GM18507 (cell line): Measurements from ENCODE around the gene RAB6B.

Source experiments
- DNase-seq: peaks from one replicate; pipeline ENCODE4 v3.0.0; 2011; ENCODE audit warnings: low read depth; ENCODE audit not compliant: insufficient read length; ENCODE audit errors: extremely low spot score
- FAIRE-seq: peaks from 2 replicates; lab custom pipeline; 2011; peaks lifted over from hg19 to GRCh38; lab: Jason Lieb, UNC

Gene RAB6B

GRCh38 chr3:133843634-133844033 lies 52.0 kb downstream of the RAB6B start:
- DNase-seq (no peak), FAIRE-seq (no peak)

- no peak for DNase-seq
Observed at GRCh38 chr3:133842158-133842557, 53.5 kb downstream of the RAB6B start.

GRCh38 chr3:133841196-133841595 lies 54.5 kb downstream of the RAB6B start:
- FAIRE-seq = no peak
- DNase-seq = no peak

More at GRCh38 chr3:133842158-133842557, 53.5 kb downstream of the RAB6B start:
- no peak for FAIRE-seq

- FAIRE-seq (no peak), DNase-seq (no peak)
Observed at GRCh38 chr3:133840767-133841166, 54.9 kb downstream of the RAB6B start.

GRCh38 chr3:133840055-133840737 lies 55.5 kb downstream of the RAB6B start:
- no peak for FAIRE-seq
- DNase-seq = no peak

GRCh38 chr3:133838916-133839800 lies 56.5 kb downstream of the RAB6B start:
- FAIRE-seq = no peak
- no peak for DNase-seq

- no peak for FAIRE-seq
- no peak for DNase-seq
Observed at GRCh38 chr3:133838296-133838789, 57.3 kb downstream of the RAB6B start.

- FAIRE-seq (no peak), DNase-seq (no peak)
Observed at GRCh38 chr3:133837487-133838295, 58.0 kb downstream of the RAB6B start.

- no peak for DNase-seq
- FAIRE-seq = no peak
Observed at GRCh38 chr3:133836497-133837158, 59.1 kb downstream of the RAB6B start.

GRCh38 chr3:133835961-133836360 lies 59.7 kb downstream of the RAB6B start:
- FAIRE-seq (no peak), DNase-seq (no peak)

GRCh38 chr3:133835418-133835743 lies 60.3 kb downstream of the RAB6B start:
- FAIRE-seq (no peak), DNase-seq (no peak)

- FAIRE-seq (no peak), DNase-seq (no peak)
Observed at GRCh38 chr3:133834621-133835417, 60.9 kb downstream of the RAB6B start.

- FAIRE-seq (no peak), DNase-seq (no peak)
Observed at GRCh38 chr3:133833880-133834620, 61.6 kb downstream of the RAB6B start.

GRCh38 chr3:133833267-133833666 lies 62.4 kb downstream of the RAB6B start:
- no peak for DNase-seq
- no peak for FAIRE-seq

GRCh38 chr3:133832802-133833144 lies 62.9 kb downstream of the RAB6B start:
- DNase-seq = no peak
- no peak for FAIRE-seq

GRCh38 chr3:133831966-133832801 lies 63.5 kb downstream of the RAB6B start:
- FAIRE-seq (peak; percentile 41), DNase-seq (no peak)

- DNase-seq (no peak), FAIRE-seq (no peak)
Observed at GRCh38 chr3:133830071-133830470, 65.6 kb downstream of the RAB6B start.
